T-cell (primary cell): ENCODE measurements around the gene RPTOR. TPM values are rescaled to one million over a fixed set of nuclear protein-coding genes. Genes with fewer than 3 reads are reported as not detected.
"Not testable (repeated sequence)": the region's sequence is repeated elsewhere in the genome, so short reads cannot be mapped to it uniquely, and the experiment has no call there.

ENCODE experiments used
- ATAC-seq, 4 experiments: fragments of 200-7000 bp in 3 of 4; fragments of 150-1000 bp in 1 of 4; cut with Tn5 transposase; replicated peaks in 1 of 4; 1 replicate in 3 of 4; 2 replicates in 1 of 4; pipeline ENCODE4 v1.10.0; 2021; ENCODE audit warnings: moderate library complexity in 3 of 4, mild to moderate bottlenecking in 2 of 4, moderate number of reproducible peaks in 1 of 4
- CTCF ChIA-PET, 2 donors: fragments of 300-600 bp; sonication (Branson Sonifier 250); formaldehyde crosslinking; loops; one replicate each; lab custom pipeline; 2022; ENCODE audit warnings: antibody characterized with exemption in 2 of 2; lab: Charles Lee
- POLR2A ChIA-PET, 2 donors: fragments of 300-600 bp; sonication (Branson Sonifier 250); formaldehyde crosslinking; loops; one replicate each; lab custom pipeline; 2022; ENCODE audit warnings: antibody characterized with exemption in 2 of 2; lab: Charles Lee
- DNase-seq, 35 experiments: peaks; one replicate each; pipeline versions ENCODE4 v3.0.0 to v3.0.0-alpha.2; 2013 to 2023
- H3K27ac ChIP-seq: one replicate; pipeline ENCODE4 v1.5.1; 2013; ENCODE audit warnings: low read length
- H3K27me3 ChIP-seq, 2 experiments: replicated peaks in 1 of 2; 1 replicate in 1 of 2; 2 replicates in 1 of 2; pipeline versions ENCODE4 v1.6.1 to v1.7.0; 2013; ENCODE audit warnings: low read length in 1 of 2, mixed read lengths in 1 of 2; ENCODE audit not compliant: control insufficient read depth in 2 of 2, insufficient read depth in 2 of 2; ENCODE audit errors: extremely low read depth in 1 of 2
- H3K36me3 ChIP-seq, 2 donors: 1 replicate in 1 of 2; 2 replicates in 1 of 2; pipeline versions ENCODE4 v1.6.1 to v1.7.0; 2013; ENCODE audit warnings: low read length in 1 of 2; ENCODE audit not compliant: control insufficient read depth in 2 of 2, insufficient read depth in 1 of 2; ENCODE audit errors: extremely low read depth in 1 of 2
- H3K4me1 ChIP-seq, 2 experiments: 1 replicate in 1 of 2; 2 replicates in 1 of 2; pipeline versions ENCODE4 v1.6.1 to v1.7.0; 2013; ENCODE audit warnings: low read length in 2 of 2, mixed read lengths in 1 of 2; ENCODE audit not compliant: insufficient read depth in 2 of 2, control insufficient read depth in 1 of 2; ENCODE audit errors: extremely low read depth in 1 of 2
- H3K4me3 ChIP-seq, 2 donors: 1 replicate in 1 of 2; 2 replicates in 1 of 2; pipeline versions ENCODE4 v1.5.1 to v1.7.0; 2013; ENCODE audit warnings: mild to moderate bottlenecking in 2 of 2, low read length in 1 of 2, moderate library complexity in 1 of 2; ENCODE audit not compliant: control insufficient read depth in 1 of 2; ENCODE audit errors: extremely low read depth in 1 of 2
- H3K9me3 ChIP-seq: 2 replicates; pipeline ENCODE4 v1.7.0; 2013
- H3K27ac Mint-ChIP-seq, 2 donors: one replicate each; pipeline ENCODE4 v1.8.0; 2020 to 2021; ENCODE audit warnings: mild to moderate bottlenecking in 2 of 2, mixed read lengths in 2 of 2
- H3K27me3 Mint-ChIP-seq, 2 donors: one replicate each; pipeline ENCODE4 v1.8.0; 2021 to 2022; ENCODE audit warnings: mixed read lengths in 2 of 2
- H3K36me3 Mint-ChIP-seq: one replicate; pipeline ENCODE4 v1.8.0; 2021; ENCODE audit warnings: mixed read lengths
- H3K4me1 Mint-ChIP-seq, 3 donors: one replicate each; pipeline ENCODE4 v1.8.0; 2020 to 2022; ENCODE audit warnings: mixed read lengths in 3 of 3, mild to moderate bottlenecking in 1 of 3
- H3K4me3 Mint-ChIP-seq, 3 donors: one replicate each; pipeline ENCODE4 v1.8.0; 2020 to 2022; ENCODE audit warnings: mild to moderate bottlenecking in 3 of 3, mixed read lengths in 3 of 3, moderate library complexity in 3 of 3
- H3K9me3 Mint-ChIP-seq, 3 donors: one replicate each; pipeline ENCODE4 v1.8.0; 2020 to 2022; ENCODE audit warnings: mixed read lengths in 3 of 3
- WGBS: methylation state at CpG from one replicate; pipeline ENCODE4 v1.1.5; 2013; ENCODE audit warnings: missing lambda C conversion rate; ENCODE audit not compliant: insufficient coverage; 5-methylcytosine and 5-hydroxymethylcytosine counted together
- total RNA-seq, 35 experiments: library from RNA in 6 of 35; stranded (reverse) in 6 of 35; fragments of 120-200 nt in 1 of 35; gene quantifications; one replicate each; pipeline versions ENCODE4 v1.2.1 to v1.2.4 and lab custom pipeline; 2013 to 2026

RPTOR gene
- total RNA-seq, 5 donors from 2014 or later (not counting 1 experiment from before 2014, with no cell fraction given), result 59.4 to 76.8 (median 71.4) TPM

DNA sequence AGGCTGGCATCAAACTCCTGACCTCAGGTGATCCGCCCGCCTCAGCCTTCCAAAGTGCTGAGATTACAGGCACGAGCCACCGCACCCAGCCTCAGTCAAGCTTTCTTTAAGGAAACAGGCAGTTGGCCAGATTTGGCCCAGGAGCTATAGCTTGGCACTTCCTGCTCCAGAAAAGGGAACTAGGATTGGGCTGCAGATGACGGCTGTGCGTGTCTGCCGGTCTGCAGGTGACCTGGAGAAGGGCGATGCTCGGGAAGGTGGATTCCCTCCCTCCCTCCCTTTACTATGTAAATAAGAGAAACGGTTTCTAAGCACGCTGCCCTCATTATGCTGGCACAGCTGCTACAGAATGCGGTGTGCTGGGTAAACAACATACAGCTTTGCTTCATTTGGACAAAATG, 215.9 kb downstream of the RPTOR start:
- peaks cover 2 to 3% of the 10 kb centered on the region in 2 donors for H3K36me3 ChIP-seq
- CTCF ChIA-PET, result interaction anchor here in 1 of 2 donors (0.7 kb wide), 1 partner anchor 10 kb away, joined by 8 read pairs; no protein-coding TSS in a partner anchor
- peak overlapping the region; percentile 89 to 94 for H3K27ac Mint-ChIP-seq
- H3K36me3 Mint-ChIP-seq, result peaks cover 29% of the 10 kb centered on the region
- no peaks in the 10 kb centered on the region for H3K27me3 Mint-ChIP-seq
- 61% methylated on average over 4 of the region's 12 CpGs for WGBS
- POLR2A ChIA-PET, result interaction anchor here in 1 of 2 donors (0.7 kb wide), 1 partner anchor 214 kb away, joined by 8 read pairs; no protein-coding TSS in a partner anchor
- no peaks in the 10 kb centered on the region for H3K9me3 ChIP-seq
- peaks cover 65 to 74% (median 67%) of the 10 kb centered on the region in 3 donors for H3K4me1 Mint-ChIP-seq
- H3K27me3 ChIP-seq, result no peaks in the 10 kb centered on the region
- H3K4me1 ChIP-seq, result peaks cover 54 to 56% of the 10 kb centered on the region in 2 experiments
- no peaks in the 10 kb centered on the region for H3K9me3 Mint-ChIP-seq
- no peak overlapping the region for H3K4me3 ChIP-seq
- DNase-seq (no peak), ATAC-seq (no peak)
- H3K4me3 Mint-ChIP-seq, result peak overlapping the region in 1 of 3 donors; percentile 81
- no peak overlapping the region for H3K27ac ChIP-seq

DNA sequence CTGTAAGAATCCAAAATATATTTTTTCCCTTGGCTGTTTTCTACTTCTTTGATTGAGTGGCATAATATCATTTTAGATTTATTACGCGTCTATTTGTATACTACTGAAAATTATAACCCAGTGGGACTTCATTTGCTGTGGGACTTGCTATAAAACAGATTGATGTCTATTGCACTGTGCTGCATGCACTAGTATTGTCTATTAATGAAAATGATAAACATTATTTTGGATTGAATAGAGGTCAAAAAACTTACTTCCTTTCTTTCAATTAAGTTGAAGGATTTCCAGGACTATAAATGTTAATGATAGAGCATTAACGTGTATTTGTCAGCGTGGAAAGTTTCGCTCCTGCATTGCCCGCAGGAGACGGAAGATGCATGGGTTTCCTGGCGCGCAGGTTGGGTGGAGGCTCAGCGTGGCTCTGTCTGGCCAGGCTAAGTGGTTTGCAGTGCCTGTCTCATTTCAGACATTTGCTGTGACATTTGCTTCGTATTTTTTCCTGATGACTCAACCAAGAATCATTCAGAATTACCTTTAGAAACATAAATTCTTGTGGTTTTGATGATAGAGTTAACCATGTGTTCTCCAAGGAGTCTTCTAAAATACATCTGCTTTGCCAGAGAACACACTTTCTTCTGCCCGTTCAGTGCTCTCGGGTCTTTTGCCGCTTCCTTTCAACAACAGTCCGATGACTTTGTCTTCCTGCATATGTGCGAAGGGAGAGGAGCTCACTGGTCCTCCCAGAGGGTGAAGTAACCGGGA, 216.7 kb downstream of the RPTOR start:
- CTCF ChIA-PET, result no interaction called here

DNA sequence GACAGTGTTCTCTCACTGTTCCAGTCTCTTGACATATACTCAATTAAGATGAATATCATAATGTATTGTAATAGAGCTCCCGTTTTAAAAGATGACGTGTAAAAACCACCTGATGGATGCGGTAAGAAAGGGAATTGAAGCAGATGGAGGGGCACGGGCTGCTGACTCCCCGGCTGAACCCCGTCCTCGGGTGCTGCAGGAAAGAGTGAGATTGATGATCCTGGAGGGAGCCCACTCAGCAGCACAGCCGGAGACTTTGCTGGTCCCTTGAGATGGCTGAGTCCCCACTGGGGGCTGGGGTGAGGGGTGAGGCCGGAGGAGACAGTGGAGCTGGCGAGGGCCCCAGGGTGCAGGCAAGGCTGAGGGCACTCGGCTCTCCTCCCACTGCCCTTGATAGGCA, 217.4 kb downstream of the RPTOR start:
- Histone ChIP-seq H3K4me1 (peaks cover 66% of the 10 kb centered on the region in 2 experiments), H3K9me3 (no peaks in the 10 kb centered on the region), H3K36me3 (peaks cover 0 to 2% of the 10 kb centered on the region in 2 donors), H3K27ac (peak overlapping the region; percentile 57), H3K27me3 (no peaks in the 10 kb centered on the region), H3K4me3 (no peak overlapping the region)
- DNase-seq (no peak), ATAC-seq (no peak)
- peaks cover 16% of the 10 kb centered on the region for H3K36me3 Mint-ChIP-seq
- H3K27me3 Mint-ChIP-seq, result no peaks in the 10 kb centered on the region
- peak overlapping the region; percentile 89 to 94 for H3K27ac Mint-ChIP-seq
- ChIA-PET CTCF (no interaction called here), POLR2A (no interaction called here)
- 85% methylated on average over 11 of the region's 11 CpGs for WGBS
- no peaks in the 10 kb centered on the region for H3K9me3 Mint-ChIP-seq
- H3K4me1 Mint-ChIP-seq, result peaks cover 77 to 88% (median 83%) of the 10 kb centered on the region in 3 donors
- peak overlapping the region; percentile 62 to 81 (median 67) for H3K4me3 Mint-ChIP-seq

More for the DNA sequence above, 216.7 kb downstream of the RPTOR start:
- DNase-seq, result peak in 15 of 35 experiments; percentile 28 to 70 (median 39)
- peak overlapping the region; percentile 89 to 94 for H3K27ac Mint-ChIP-seq
- POLR2A ChIA-PET, result no interaction called here
- Histone ChIP-seq H3K4me1 (peaks cover 62 to 63% of the 10 kb centered on the region in 2 experiments), H3K4me3 (no peak overlapping the region), H3K27me3 (no peaks in the 10 kb centered on the region), H3K36me3 (peaks cover 0 to 2% of the 10 kb centered on the region in 2 donors), H3K27ac (peak overlapping the region; percentile 57), H3K9me3 (no peaks in the 10 kb centered on the region)
- peak; percentile 64 to 78 (median 77) for ATAC-seq
- peaks cover 73 to 82% (median 75%) of the 10 kb centered on the region in 3 donors for H3K4me1 Mint-ChIP-seq
- H3K36me3 Mint-ChIP-seq, result peaks cover 22% of the 10 kb centered on the region
- peak overlapping the region; percentile 62 to 81 (median 67) for H3K4me3 Mint-ChIP-seq
- no peaks in the 10 kb centered on the region for H3K27me3 Mint-ChIP-seq
- WGBS, result 3% methylated on average over 7 of the region's 17 CpGs
- H3K9me3 Mint-ChIP-seq, result no peaks in the 10 kb centered on the region

DNA sequence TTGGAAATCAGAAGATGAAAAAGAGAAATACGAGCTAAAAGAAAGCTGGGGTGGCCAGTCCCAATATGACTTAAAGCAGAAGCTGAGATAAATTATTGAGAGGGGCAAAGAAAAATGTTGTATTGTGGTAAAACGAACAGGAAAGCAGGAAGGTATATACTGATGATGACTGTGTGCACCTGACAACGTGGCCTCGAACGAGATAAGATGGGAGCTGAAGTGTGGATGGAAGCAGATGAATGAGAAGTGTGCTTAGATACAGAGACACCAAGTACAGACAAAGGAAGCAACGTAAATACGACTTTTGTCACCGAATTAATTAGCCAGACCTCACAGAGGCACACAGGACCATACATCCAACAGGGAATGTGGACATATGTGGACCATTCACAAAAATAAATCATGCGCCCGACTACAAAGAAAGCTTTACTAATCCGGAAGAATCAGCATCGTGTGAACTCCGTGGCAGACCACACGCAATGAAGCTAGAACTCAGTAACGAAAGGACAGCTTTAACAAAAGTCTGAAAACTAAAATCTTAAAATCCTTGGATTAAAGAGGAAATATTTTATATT, 218.7 kb downstream of the RPTOR start:
- WGBS, result 54% methylated on average over 8 of the region's 15 CpGs
- peak overlapping the region; percentile 25 for H3K27ac ChIP-seq
- H3K36me3 Mint-ChIP-seq, result peaks cover 6% of the 10 kb centered on the region

DNA sequence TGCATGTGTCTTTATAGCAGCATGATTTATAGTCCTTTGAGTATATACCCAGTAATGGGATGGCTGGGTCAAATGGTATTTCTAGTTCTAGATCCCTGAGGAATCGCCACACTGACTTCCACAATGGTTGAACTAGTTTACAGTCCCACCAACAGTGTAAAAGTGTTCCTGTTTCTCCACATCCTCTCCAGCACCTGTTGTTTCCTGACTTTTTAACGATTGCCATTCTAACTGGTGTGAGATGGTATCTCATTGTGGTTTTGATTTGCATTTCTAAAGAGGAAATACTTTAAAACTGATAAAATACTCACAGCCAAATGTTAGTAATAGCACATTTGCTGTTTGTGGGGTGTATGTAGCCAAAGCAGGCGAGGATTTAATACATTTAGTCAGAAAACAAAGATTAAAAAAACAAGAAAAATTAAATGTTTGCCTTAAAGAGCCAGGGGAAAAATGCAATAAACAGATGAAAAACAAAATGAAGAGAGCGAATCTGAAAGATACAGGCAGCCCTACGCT, 220.0 kb downstream of the RPTOR start:
- H3K27me3 ChIP-seq, DNase-seq, H3K27me3 Mint-ChIP-seq, H3K36me3 Mint-ChIP-seq, H3K9me3 Mint-ChIP-seq, H3K9me3 ChIP-seq, POLR2A ChIA-PET, H3K36me3 ChIP-seq, CTCF ChIA-PET: not testable (repeated sequence)
- Histone ChIP-seq H3K4me3 (peak overlapping the region in 1 of 2 donors; percentile 9), H3K27ac (peak overlapping the region; percentile 73), H3K4me1 (peaks cover 56 to 58% of the 10 kb centered on the region in 2 experiments)
- Mint-ChIP-seq H3K4me3 (peak overlapping the region; percentile 56 to 73 (median 62)), H3K4me1 (peaks cover 59 to 80% (median 79%) of the 10 kb centered on the region in 3 donors), H3K27ac (peak overlapping the region; percentile 83 to 94)
- 39% methylated on average over 2 of the region's 5 CpGs for WGBS
- ATAC-seq, result peak in 2 of 4 experiments; percentile 16 to 36

More for the DNA sequence above, 218.7 kb downstream of the RPTOR start:
- no peaks in the 10 kb centered on the region for H3K27me3 ChIP-seq
- peaks cover 71 to 83% (median 77%) of the 10 kb centered on the region in 3 donors for H3K4me1 Mint-ChIP-seq
- ChIA-PET CTCF (interaction anchor here in 1 of 2 donors (0.9 kb wide), 1 partner anchor 10 kb away, joined by 4 read pairs; no protein-coding TSS in a partner anchor), POLR2A (interaction anchor here (0.5 to 1.2 kb wide), 2 partner anchors 18 to 19 kb away, joined by 3 to 5 read pairs; no protein-coding TSS in a partner anchor)
- H3K27me3 Mint-ChIP-seq, result no peaks in the 10 kb centered on the region
- peaks cover 0 to 1% of the 10 kb centered on the region in 2 donors for H3K36me3 ChIP-seq
- no peaks in the 10 kb centered on the region for H3K9me3 Mint-ChIP-seq
- H3K9me3 ChIP-seq, result no peaks in the 10 kb centered on the region
- H3K27ac Mint-ChIP-seq, result peak overlapping the region; percentile 63 to 77
- peaks cover 64% of the 10 kb centered on the region in 2 experiments for H3K4me1 ChIP-seq
- H3K4me3 Mint-ChIP-seq, result peak overlapping the region; percentile 35 to 50 (median 37)
- peak overlapping the region in 1 of 2 donors; percentile 32 for H3K4me3 ChIP-seq
- DNase-seq (peak in 1 of 35 experiments; percentile 53), ATAC-seq (peak in 2 of 4 experiments; percentile 11 to 41)
